ENCODE data around the gene CACNA1C.

The CACNA1C gene

GRCh38 chr12:2258025-2258424, 205.2 kb downstream of the CACNA1C start:
- Histone ChIP-seq H3K27ac (ENCODE audit: low read depth, low read length) (no peak overlapping the region), H3K79me2 (ENCODE audit: control insufficient read depth, insufficient read depth, low read length, unreplicated experiment) (no peaks in the 10 kb centered on the region), H2AFZ (ENCODE audit: low read length, unreplicated experiment) (no peak overlapping the region), H3K4me3 (ENCODE audit: low read depth, low read length) (no peak overlapping the region), H3K27me3 (ENCODE audit: insufficient read depth, low read length) (no peaks in the 10 kb centered on the region), H3K36me3 (ENCODE audit: insufficient read depth, low read length) (no peaks in the 10 kb centered on the region), H3K4me1 (ENCODE audit: control insufficient read depth, insufficient read depth, low read length, unreplicated experiment) (peaks cover 15% of the 10 kb centered on the region)

GRCh38 chr12:2259369-2259768, 206.6 kb downstream of the CACNA1C start:
- H3K27me3 ChIP-seq (ENCODE audit: insufficient read depth, low read length): no peaks in the 10 kb centered on the region
- H3K27ac ChIP-seq (ENCODE audit: low read depth, low read length): no peak overlapping the region
- no peaks in the 10 kb centered on the region for H3K36me3 ChIP-seq (ENCODE audit: insufficient read depth, low read length)
- no peaks in the 10 kb centered on the region for H3K79me2 ChIP-seq (ENCODE audit: control insufficient read depth, insufficient read depth, low read length, unreplicated experiment)
- H3K4me3 ChIP-seq (ENCODE audit: low read depth, low read length): no peak overlapping the region
- H2AFZ ChIP-seq (ENCODE audit: low read length, unreplicated experiment): no peak overlapping the region
- H3K4me1 ChIP-seq (ENCODE audit: control insufficient read depth, insufficient read depth, low read length, unreplicated experiment): peaks cover 27% of the 10 kb centered on the region

- no peaks in the 10 kb centered on the region for H3K79me2 ChIP-seq (ENCODE audit: control insufficient read depth, insufficient read depth, low read length, unreplicated experiment)
- no peaks in the 10 kb centered on the region for H3K36me3 ChIP-seq (ENCODE audit: insufficient read depth, low read length)
- no peaks in the 10 kb centered on the region for H3K27me3 ChIP-seq (ENCODE audit: insufficient read depth, low read length)
- peaks cover 37% of the 10 kb centered on the region for H3K4me1 ChIP-seq (ENCODE audit: control insufficient read depth, insufficient read depth, low read length, unreplicated experiment)
- no peak overlapping the region for H2AFZ ChIP-seq (ENCODE audit: low read length, unreplicated experiment)
- no peak overlapping the region for H3K27ac ChIP-seq (ENCODE audit: low read depth, low read length)
- H3K4me3 ChIP-seq (ENCODE audit: low read depth, low read length): no peak overlapping the region
Measured at GRCh38 chr12:2260441-2260840, 207.7 kb downstream of the CACNA1C start.

- no peaks in the 10 kb centered on the region for H3K27me3 ChIP-seq (ENCODE audit: insufficient read depth, low read length)
- H3K27ac ChIP-seq (ENCODE audit: low read depth, low read length): no peak overlapping the region
- H2AFZ ChIP-seq (ENCODE audit: low read length, unreplicated experiment): no peak overlapping the region
- no peaks in the 10 kb centered on the region for H3K36me3 ChIP-seq (ENCODE audit: insufficient read depth, low read length)
- H3K79me2 ChIP-seq (ENCODE audit: control insufficient read depth, insufficient read depth, low read length, unreplicated experiment): no peaks in the 10 kb centered on the region
- H3K4me1 ChIP-seq (ENCODE audit: control insufficient read depth, insufficient read depth, low read length, unreplicated experiment): peaks cover 50% of the 10 kb centered on the region
- no peak overlapping the region for H3K4me3 ChIP-seq (ENCODE audit: low read depth, low read length)
Measured at GRCh38 chr12:2261708-2262107, 208.9 kb downstream of the CACNA1C start.

GRCh38 chr12:2262449-2262848, 209.7 kb downstream of the CACNA1C start:
- no peaks in the 10 kb centered on the region for H3K36me3 ChIP-seq (ENCODE audit: insufficient read depth, low read length)
- no peaks in the 10 kb centered on the region for H3K27me3 ChIP-seq (ENCODE audit: insufficient read depth, low read length)
- H3K4me3 ChIP-seq (ENCODE audit: low read depth, low read length): no peak overlapping the region
- H3K4me1 ChIP-seq (ENCODE audit: control insufficient read depth, insufficient read depth, low read length, unreplicated experiment): peaks cover 57% of the 10 kb centered on the region
- no peak overlapping the region for H3K27ac ChIP-seq (ENCODE audit: low read depth, low read length)
- H2AFZ ChIP-seq (ENCODE audit: low read length, unreplicated experiment): no peak overlapping the region
- no peaks in the 10 kb centered on the region for H3K79me2 ChIP-seq (ENCODE audit: control insufficient read depth, insufficient read depth, low read length, unreplicated experiment)

- no peak overlapping the region for H2AFZ ChIP-seq (ENCODE audit: low read length, unreplicated experiment)
- H3K36me3 ChIP-seq (ENCODE audit: insufficient read depth, low read length): no peaks in the 10 kb centered on the region
- H3K4me1 ChIP-seq (ENCODE audit: control insufficient read depth, insufficient read depth, low read length, unreplicated experiment): peaks cover 72% of the 10 kb centered on the region
- H3K4me3 ChIP-seq (ENCODE audit: low read depth, low read length): no peak overlapping the region
- no peaks in the 10 kb centered on the region for H3K79me2 ChIP-seq (ENCODE audit: control insufficient read depth, insufficient read depth, low read length, unreplicated experiment)
- peak overlapping the region; percentile 94 for H3K27ac ChIP-seq (ENCODE audit: low read depth, low read length)
- H3K27me3 ChIP-seq (ENCODE audit: insufficient read depth, low read length): no peaks in the 10 kb centered on the region
Measured at GRCh38 chr12:2263901-2264300, 211.1 kb downstream of the CACNA1C start.

- peaks cover 79% of the 10 kb centered on the region for H3K4me1 ChIP-seq (ENCODE audit: control insufficient read depth, insufficient read depth, low read length, unreplicated experiment)
- H3K79me2 ChIP-seq (ENCODE audit: control insufficient read depth, insufficient read depth, low read length, unreplicated experiment): no peaks in the 10 kb centered on the region
- peak overlapping the region; percentile 15; the same call in 1 of the 2 replicates for H3K4me3 ChIP-seq (ENCODE audit: low read depth, low read length)
- H3K36me3 ChIP-seq (ENCODE audit: insufficient read depth, low read length): no peaks in the 10 kb centered on the region
- H3K27me3 ChIP-seq (ENCODE audit: insufficient read depth, low read length): no peaks in the 10 kb centered on the region
- H3K27ac ChIP-seq (ENCODE audit: low read depth, low read length): peak overlapping the region; percentile 94
- H2AFZ ChIP-seq (ENCODE audit: low read length, unreplicated experiment): peak overlapping the region; percentile 33
Measured at GRCh38 chr12:2264651-2265232, 212.0 kb downstream of the CACNA1C start.

- Histone ChIP-seq H3K4me1 (ENCODE audit: control insufficient read depth, insufficient read depth, low read length, unreplicated experiment) (peaks cover 79% of the 10 kb centered on the region), H3K27ac (ENCODE audit: low read depth, low read length) (peak overlapping the region; percentile 94), H2AFZ (ENCODE audit: low read length, unreplicated experiment) (no peak overlapping the region), H3K27me3 (ENCODE audit: insufficient read depth, low read length) (no peaks in the 10 kb centered on the region), H3K4me3 (ENCODE audit: low read depth, low read length) (peak overlapping the region; percentile 11; the same call in 1 of the 2 replicates), H3K36me3 (ENCODE audit: insufficient read depth, low read length) (no peaks in the 10 kb centered on the region), H3K79me2 (ENCODE audit: control insufficient read depth, insufficient read depth, low read length, unreplicated experiment) (no peaks in the 10 kb centered on the region)
Measured at GRCh38 chr12:2265461-2266167, 212.8 kb downstream of the CACNA1C start.

- Histone ChIP-seq H3K27me3 (ENCODE audit: insufficient read depth, low read length) (no peaks in the 10 kb centered on the region), H2AFZ (ENCODE audit: low read length, unreplicated experiment) (no peak overlapping the region), H3K79me2 (ENCODE audit: control insufficient read depth, insufficient read depth, low read length, unreplicated experiment) (no peaks in the 10 kb centered on the region), H3K36me3 (ENCODE audit: insufficient read depth, low read length) (no peaks in the 10 kb centered on the region), H3K4me1 (ENCODE audit: control insufficient read depth, insufficient read depth, low read length, unreplicated experiment) (peaks cover 70% of the 10 kb centered on the region), H3K27ac (ENCODE audit: low read depth, low read length) (peak overlapping the region; percentile 94), H3K4me3 (ENCODE audit: low read depth, low read length) (no peak overlapping the region)
Measured at GRCh38 chr12:2266666-2267620, 214.2 kb downstream of the CACNA1C start.

- peak overlapping the region; percentile 19 for H2AFZ ChIP-seq (ENCODE audit: low read length, unreplicated experiment)
- H3K36me3 ChIP-seq (ENCODE audit: insufficient read depth, low read length): no peaks in the 10 kb centered on the region
- H3K4me1 ChIP-seq (ENCODE audit: control insufficient read depth, insufficient read depth, low read length, unreplicated experiment): peaks cover 63% of the 10 kb centered on the region
- no peaks in the 10 kb centered on the region for H3K27me3 ChIP-seq (ENCODE audit: insufficient read depth, low read length)
- no peaks in the 10 kb centered on the region for H3K79me2 ChIP-seq (ENCODE audit: control insufficient read depth, insufficient read depth, low read length, unreplicated experiment)
- H3K27ac ChIP-seq (ENCODE audit: low read depth, low read length): peak overlapping the region; percentile 94
- H3K4me3 ChIP-seq (ENCODE audit: low read depth, low read length): peak overlapping the region; percentile 18
Measured at GRCh38 chr12:2267703-2268470, 215.1 kb downstream of the CACNA1C start.
